ENCODE results near the gene ABO. TPM values are rescaled to one million over a fixed set of nuclear protein-coding genes. Genes with fewer than 3 reads are reported as not detected.

ABO gene
- total and polyA plus RNA-seq, 2 donors (not counting 3 experiments of a cell fraction or from before 2014, with no cell fraction given), result not detected

- POLR2A ChIA-PET, result no interaction called here
Observed at GRCh38 chr9:133307301-133307700, 32.3 kb upstream of the ABO start.

More at GRCh38 chr9:133307301-133307700, 32.3 kb upstream of the ABO start:
- H3K4me2 ChIP-seq (ENCODE audit: insufficient read depth, low read length), result no peak overlapping the region
- no peak for FAIRE-seq
- dilution Hi-C loops (cut with MboI; ENCODE audit: extremely low pct_ligation_motif_present, low sequenced_read_pairs) (no loop called here), intact Hi-C loops (cut with micrococcal nuclease) (no loop called here)
- H4K20me1 ChIP-seq (replicated peaks; ENCODE audit: control insufficient read depth, extremely low read depth, insufficient read depth, low read length), result no peaks in the 10 kb centered on the region
- H3K27ac ChIP-seq (ENCODE audit: insufficient read depth, low read depth, low read length), result no peak overlapping the region
- H3K9me3 ChIP-seq (replicated peaks; ENCODE audit: control insufficient read depth, insufficient read depth, low read length), result no peaks in the 10 kb centered on the region
- no peak overlapping the region for H3K4me3 ChIP-seq (replicated peaks in 1 of 3; ENCODE audit: insufficient read depth in 1 of 3, low read depth in 1 of 3, low read length in 3 of 3)
- DNase-seq (ENCODE audit: low read depth, low spot score), result no peak
- H2AFZ ChIP-seq (ENCODE audit: low read depth, low read length), result no peak overlapping the region
- no peaks in the 10 kb centered on the region for H3K36me3 ChIP-seq (ENCODE audit: control insufficient read depth in 2 of 2, extremely low read depth in 1 of 2, insufficient read depth in 2 of 2, low read length in 2 of 2)
- peaks cover 0 to 2% of the 10 kb centered on the region in 2 experiments for H3K27me3 ChIP-seq (ENCODE audit: control insufficient read depth in 2 of 2, insufficient read depth in 2 of 2, low read length in 2 of 2)
- H3K9me1 ChIP-seq (replicated peaks; ENCODE audit: control insufficient read depth, extremely low read depth, insufficient read depth, low read length), result no peaks in the 10 kb centered on the region
- no peak overlapping the region for H3K9ac ChIP-seq (replicated peaks; ENCODE audit: extremely low read depth, insufficient read depth, low read length)
- no peaks in the 10 kb centered on the region for H3K4me1 ChIP-seq (ENCODE audit: control insufficient read depth, extremely low read depth, insufficient read depth, low read length)
- CTCF ChIA-PET, result interaction anchor here (1.2 to 2.1 kb wide), 3 partner anchors 23 to 122 kb away, joined by 5 to 7 read pairs (median 6); no protein-coding TSS in a partner anchor
- no TSS peak for BruUV-seq (replicated peaks)
- TF ChIP-seq EZH2 (IDR thresholded peaks at IDR 0.05; ENCODE audit: borderline replicate concordance, low read depth, low read length, severe bottlenecking) (no peak), MAX (IDR thresholded peaks at IDR 0.05; ENCODE audit: insufficient read depth, insufficient read length) (no peak), FOS (IDR thresholded peaks at IDR 0.05; ENCODE audit: borderline replicate concordance, insufficient read depth, low read length) (no peak), JUN (IDR thresholded peaks at IDR 0.05; ENCODE audit: borderline replicate concordance, insufficient read depth, insufficient read length, low read depth) (no peak), CTCF (IDR thresholded peaks at IDR 0.05; ENCODE audit: extremely low read depth in 1 of 2, insufficient read depth in 1 of 2, low read depth in 1 of 2, low read length in 2 of 2) (no peak), POLR2A (IDR thresholded peaks at IDR 0.05; ENCODE audit: low read depth, low read length) (no peak), POLR2AphosphoS5 (IDR thresholded peaks at IDR 0.05; ENCODE audit: insufficient read depth, low read depth, low read length) (no peak), GATA2 (IDR thresholded peaks at IDR 0.05; ENCODE audit: insufficient read depth, insufficient read length, low read depth, low read length) (no peak), MYC (IDR thresholded peaks at IDR 0.05; ENCODE audit: low read depth, low read length) (no peak)
- no peaks in the 10 kb centered on the region for H3K79me2 ChIP-seq (ENCODE audit: control insufficient read depth, insufficient read depth, low read length)

Measured in endothelial cell of umbilical vein (primary cell).